HG03103 (cell line): Measurements from ENCODE around the gene EVL.

ENCODE experiments used
- ATAC-seq: cut with Tn5 transposase; IDR thresholded peaks from one replicate; pipeline ENCODE4 v1.9.1; 2021; ENCODE audit warnings: low read depth; ENCODE audit not compliant: unreplicated experiment

EVL gene

DNA sequence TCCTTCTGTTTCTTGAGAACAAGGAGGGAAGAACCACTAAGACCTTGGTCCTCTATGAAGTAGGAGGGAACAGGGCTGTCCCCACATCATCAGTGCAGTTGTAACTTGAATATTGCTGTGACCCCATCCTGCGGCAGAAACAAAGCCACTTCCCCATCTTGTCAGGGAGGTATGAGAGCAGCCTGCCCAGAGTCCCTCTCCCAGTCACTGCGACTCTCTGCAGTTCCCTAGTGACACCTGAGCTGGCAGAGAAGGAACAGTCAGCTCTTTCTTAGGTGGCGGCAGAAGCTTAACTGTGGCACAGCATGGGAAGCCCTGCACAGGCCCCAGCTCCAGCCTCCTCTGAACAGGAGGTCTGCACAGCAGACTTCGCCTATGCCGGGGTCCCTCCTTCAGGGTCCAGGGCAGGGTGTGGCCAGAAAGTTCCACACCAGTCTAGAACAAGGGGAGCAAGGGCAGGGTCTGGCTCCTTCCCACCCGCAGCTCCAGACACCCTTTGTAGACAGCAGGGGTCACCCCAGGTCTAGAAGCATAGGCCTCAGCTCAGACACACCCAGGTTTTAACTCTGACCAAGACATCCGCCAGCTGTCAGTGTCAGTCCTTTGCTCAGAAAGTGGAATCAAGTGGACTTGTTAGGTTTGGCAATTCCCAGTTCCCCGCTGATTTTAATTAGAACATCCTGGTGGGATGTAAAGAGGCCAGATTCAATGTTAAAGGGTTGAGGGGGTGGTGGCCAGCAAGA, 57.4 kb downstream of the EVL start:
- no peak for ATAC-seq

DNA sequence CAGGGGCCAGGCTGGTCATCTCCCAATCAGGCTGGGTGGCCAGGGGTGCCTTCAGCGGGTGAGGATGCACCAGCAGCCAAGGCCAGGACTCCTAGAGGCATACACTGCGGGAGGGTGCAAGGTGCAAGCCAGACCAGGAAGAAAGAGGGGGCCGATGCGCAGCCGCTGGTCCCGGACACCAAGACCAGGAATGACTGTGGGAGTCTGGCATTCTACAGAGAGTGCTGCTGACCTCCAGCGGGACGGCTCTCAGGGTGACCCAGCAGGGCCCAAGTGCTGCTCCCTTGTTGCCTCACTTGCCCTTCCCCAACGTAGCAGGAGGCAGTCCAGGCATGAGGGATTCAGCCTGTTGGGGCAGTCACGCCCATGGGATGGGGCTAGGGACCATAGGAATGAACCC, 58.4 kb downstream of the EVL start:
- no peak for ATAC-seq

GRCh38 chr14:100124551-100125088, 59.4 kb downstream of the EVL start:
- no peak for ATAC-seq

DNA sequence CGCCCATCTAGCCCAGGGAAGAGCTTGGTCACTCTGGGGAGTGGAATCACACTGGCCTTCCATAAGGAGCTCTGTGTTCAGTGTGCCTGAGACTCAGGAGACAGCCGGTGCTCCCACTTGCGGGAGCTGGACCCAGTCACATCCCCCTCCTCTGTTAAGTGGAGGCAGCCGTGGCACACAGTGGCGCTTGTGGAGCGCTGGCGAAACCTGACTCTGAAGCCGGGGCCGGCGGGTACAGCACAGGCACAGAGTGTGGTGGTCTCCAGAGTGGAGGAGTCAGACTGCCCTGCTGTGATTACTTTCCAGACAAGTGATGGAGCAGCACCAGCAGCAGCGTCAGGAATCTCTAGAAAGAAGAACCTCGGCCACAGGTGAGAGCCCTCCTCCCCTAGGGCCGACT, 61.2 kb downstream of the EVL start:
- ATAC-seq: no peak

- no peak for ATAC-seq
These were observed 62.7 kb downstream of the EVL start for GRCh38 chr14:100127853-100128455.

- no peak for ATAC-seq
These were observed 63.5 kb downstream of the EVL start for GRCh38 chr14:100128688-100129087.

DNA sequence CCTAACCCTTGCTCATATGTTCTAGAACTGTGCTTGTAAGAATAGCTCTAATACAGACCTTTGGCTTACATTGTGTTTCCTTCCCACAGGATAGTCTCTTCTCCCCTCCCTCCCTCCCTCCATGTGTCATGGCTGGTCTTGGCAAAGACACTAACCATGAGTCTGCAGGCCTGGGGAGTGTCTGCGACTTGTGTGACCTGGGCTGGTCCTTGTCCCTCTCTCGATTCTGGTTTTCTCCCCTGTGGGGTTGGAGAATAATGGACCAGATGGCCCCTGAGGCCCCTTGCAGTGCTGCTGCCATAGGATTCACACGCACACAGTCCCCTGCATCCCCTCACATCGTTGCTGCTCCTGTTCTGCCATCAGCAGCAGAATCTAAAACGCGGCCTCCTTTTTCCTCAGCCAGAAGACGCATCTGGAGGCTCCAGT, 64.0 kb downstream of the EVL start:
- ATAC-seq: no peak

- no peak for ATAC-seq
These were observed 65.3 kb downstream of the EVL start for GRCh38 chr14:100130521-100130920.

GRCh38 chr14:100131181-100131580, 66.0 kb downstream of the EVL start:
- no peak for ATAC-seq

DNA sequence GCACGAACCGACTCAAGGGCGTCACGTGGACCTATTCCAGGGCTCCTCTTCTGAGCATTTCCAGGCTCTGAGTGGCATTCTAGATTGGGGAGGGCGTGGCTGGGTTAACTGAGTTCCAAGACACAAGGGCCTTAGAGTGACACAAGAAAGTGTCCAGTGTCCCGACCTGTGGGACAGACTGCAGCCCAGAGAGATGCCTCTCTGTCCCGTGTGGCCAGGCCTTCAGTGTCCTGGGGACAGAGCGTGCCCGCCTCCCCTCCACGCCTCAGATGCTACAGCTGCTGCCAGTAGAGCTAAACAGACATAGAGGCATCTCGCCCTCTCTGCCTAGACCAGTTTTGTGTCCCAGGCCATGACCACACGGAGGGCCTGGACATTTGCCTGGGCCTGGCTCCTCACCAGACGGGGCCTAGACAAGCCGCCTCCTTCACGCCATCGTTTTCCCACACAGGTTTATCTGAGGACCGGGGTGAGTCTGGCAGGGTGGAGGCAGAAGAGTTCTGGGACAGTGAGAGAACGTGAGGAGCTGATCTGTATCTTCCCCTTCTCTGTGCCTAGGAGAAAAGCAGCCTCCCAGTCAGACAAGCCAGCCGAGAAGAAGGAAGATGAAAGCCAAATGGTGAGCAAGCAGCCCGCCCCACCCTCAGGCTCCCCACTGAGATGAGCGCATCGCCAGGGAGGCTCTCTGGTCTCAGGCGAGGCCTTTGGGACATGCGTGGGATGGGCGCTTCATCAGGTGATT, 67.1 kb downstream of the EVL start:
- no peak for ATAC-seq

- ATAC-seq: no peak
These were observed 67.8 kb downstream of the EVL start for GRCh38 chr14:100132903-100133510.

GRCh38 chr14:100134586-100134985, 69.4 kb downstream of the EVL start:
- no peak for ATAC-seq

GRCh38 chr14:100135073-100135472, 69.9 kb downstream of the EVL start:
- no peak for ATAC-seq

DNA sequence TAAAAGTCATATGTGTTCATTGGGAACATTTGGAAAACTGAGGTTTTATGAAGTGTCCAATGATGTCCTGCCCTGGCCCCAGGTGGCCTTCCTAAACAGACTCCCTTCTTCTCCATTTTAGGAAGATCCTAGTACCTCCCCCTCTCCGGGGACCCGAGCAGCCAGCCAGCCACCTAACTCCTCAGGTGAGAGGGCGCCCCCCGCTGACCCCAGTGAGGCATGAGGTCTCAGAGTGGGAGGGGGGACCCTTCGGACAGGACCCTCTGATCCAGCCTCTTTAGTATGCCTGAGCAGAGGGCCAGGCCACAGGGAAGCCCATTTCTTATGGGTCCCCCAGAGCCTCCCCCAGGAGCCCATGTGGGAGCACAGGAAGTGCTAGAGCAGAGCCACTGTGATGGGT, 70.6 kb downstream of the EVL start:
- ATAC-seq: no peak

DNA sequence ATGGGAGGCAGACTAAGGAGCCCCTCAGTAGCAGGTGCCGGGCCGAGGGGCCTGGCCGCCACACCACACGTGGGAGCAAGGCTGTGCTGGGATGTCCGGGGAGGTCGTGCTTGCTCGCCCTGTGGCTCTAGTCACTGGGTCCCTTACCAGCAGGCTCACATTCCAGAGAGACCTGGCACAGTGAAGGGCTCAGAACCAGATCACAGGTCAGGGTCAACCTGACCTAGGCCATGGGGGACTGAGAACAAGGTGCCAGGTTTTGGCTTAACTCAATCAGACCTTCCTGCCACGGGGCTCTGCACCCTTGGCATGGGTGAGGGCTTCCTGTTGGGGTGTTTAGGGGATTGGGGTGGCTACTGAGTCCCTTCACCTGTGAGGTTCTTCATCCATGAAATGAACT, 72.0 kb downstream of the EVL start:
- ATAC-seq: no peak

DNA sequence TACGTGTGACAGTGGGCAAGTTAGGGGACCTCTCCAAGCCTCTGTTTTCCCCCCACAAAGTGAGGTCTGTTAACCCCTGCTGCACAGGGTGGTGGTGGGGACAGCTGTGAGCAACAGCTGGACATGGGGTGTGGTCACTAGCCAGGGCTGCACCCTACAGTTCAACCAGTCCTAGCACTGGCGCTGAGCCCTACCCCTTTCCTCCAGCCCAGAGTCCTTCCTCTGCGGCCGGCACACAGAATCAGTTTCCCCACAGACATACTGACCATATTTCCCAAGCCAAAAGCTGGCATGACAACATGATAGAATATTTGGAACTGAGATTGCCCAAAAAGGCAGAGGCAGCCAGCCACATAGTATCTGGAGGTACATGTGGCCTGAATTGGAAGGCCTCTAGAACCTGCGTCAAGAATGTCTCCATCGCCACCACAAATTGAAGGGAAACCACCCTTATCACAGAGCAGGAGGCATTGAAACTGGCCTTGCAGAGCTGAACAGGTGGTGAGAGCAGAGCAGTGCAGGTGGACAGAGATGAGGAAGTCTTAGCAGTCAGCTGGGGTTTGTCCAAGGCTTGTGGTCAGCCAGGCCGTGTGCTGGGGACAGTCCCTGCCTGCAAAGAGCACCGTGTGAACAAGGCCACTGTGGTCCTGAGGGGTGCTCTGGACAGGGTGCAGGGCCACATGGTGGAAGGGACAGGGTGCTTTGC, 73.0 kb downstream of the EVL start:
- no peak for ATAC-seq

DNA sequence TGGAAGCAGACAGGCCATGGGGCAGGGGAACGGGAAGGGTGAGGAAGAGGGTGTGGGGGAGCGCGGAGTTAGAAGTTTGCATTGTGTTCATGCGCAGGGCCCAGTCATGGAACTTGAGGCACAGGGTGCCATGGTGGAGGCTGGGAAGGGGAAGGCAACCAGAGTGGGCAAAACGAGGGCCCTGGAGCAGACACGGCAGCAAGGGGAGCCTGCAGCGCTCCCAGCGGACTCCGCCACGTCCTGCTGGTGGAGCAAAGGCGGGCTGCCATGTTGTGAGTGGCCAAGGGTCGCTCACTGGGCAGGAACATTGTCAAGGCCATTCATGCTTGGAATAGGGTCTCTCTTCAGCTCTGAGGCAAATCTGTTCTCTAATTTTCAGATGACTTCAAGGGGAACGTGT, 73.7 kb downstream of the EVL start:
- no peak for ATAC-seq

DNA sequence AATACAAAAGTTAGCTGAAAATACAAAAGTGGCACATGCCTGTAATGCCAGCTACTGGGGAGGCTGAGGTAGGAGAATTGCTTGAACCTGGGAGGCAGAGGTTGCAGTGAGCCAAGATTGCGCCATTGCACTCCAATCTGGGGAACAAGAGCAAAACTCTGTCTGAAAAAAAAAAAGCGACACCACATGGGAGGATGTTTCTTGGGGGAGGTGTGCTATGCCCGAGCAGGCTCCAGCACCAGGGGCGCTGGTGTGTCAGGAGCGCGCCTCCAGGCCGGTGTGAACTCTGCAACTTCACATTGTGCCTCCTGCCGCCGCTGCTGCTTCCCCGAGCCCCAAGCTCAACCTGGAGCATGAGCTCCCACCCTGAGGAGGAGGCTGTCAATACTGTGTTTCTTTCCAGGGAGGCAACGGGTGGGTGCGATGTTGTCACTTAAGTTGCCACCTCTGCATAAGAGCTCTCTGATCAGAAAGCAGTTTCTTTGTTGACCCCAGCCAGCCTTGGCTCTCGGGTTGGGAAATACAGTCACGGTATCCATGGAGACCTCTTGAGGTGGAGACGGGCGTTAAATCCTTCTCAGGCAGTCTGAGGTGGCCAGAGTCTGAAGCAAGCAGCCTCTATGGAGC, 75.3 kb downstream of the EVL start:
- ATAC-seq: no peak

- no peak for ATAC-seq
These were observed 75.9 kb downstream of the EVL start for GRCh38 chr14:100141098-100141497.
